Activated CD8-positive, alpha-beta memory T cell treated with anti-CD3 and anti-CD28 coated beads for 4 hours (primary cell): ENCODE data around the gene AP1M2.
"Not testable (repeated sequence)": the region's sequence is repeated elsewhere in the genome, so short reads cannot be mapped to it uniquely, and the experiment has no call there.

ENCODE experiments used
- DNase-seq, 2 donors: peaks; one replicate each; pipeline ENCODE4 v3.0.0-alpha.2; 2020; ENCODE audit warnings: low read depth in 2 of 2

AP1M2 gene

GRCh38 chr19:10601999-10602329, 14.9 kb upstream of the AP1M2 start:
- DNase-seq = no peak

- DNase-seq = no peak
Observed at GRCh38 chr19:10600149-10600548, 13.0 kb upstream of the AP1M2 start.

GRCh38 chr19:10593820-10594637, 6.9 kb upstream of the AP1M2 start:
- DNase-seq = no peak

- DNase-seq = no peak
Observed at GRCh38 chr19:10593148-10593547, 6.0 kb upstream of the AP1M2 start.

GRCh38 chr19:10587839-10588150, 683 bp upstream of the AP1M2 start:
- no peak for DNase-seq

- DNase-seq = no peak
Observed at GRCh38 chr19:10586396-10586795, 716 bp downstream of the AP1M2 start.

- DNase-seq = no peak
Observed at GRCh38 chr19:10583036-10583776, 3.9 kb downstream of the AP1M2 start.

- DNase-seq = no peak
Observed at GRCh38 chr19:10582091-10582490, 5.0 kb downstream of the AP1M2 start.

GRCh38 chr19:10580979-10581631, 6.0 kb downstream of the AP1M2 start:
- DNase-seq = peak; percentile 74 to 78

- DNase-seq = no peak
Observed at GRCh38 chr19:10577951-10578350, 9.2 kb downstream of the AP1M2 start.

- DNase-seq = no peak
Observed at GRCh38 chr19:10575011-10575716, 11.9 kb downstream of the AP1M2 start.

- DNase-seq = no peak
Observed at GRCh38 chr19:10574462-10574861, 12.7 kb downstream of the AP1M2 start.

- DNase-seq = not testable (repeated sequence)
Observed at GRCh38 chr19:10573793-10574192, 13.3 kb downstream of the AP1M2 start.

- peak; percentile 99 for DNase-seq
Observed at GRCh38 chr19:10568826-10569651, 18.1 kb downstream of the AP1M2 start, which contains the start of gene CDKN2D. CDKN2D (minus strand) TSS chr19:10568979; CDS start chr19:10568653, 326 bp downstream.

- DNase-seq = no peak
Observed at GRCh38 chr19:10568062-10568825, 18.9 kb downstream of the AP1M2 start.

GRCh38 chr19:10567656-10568055, 19.5 kb downstream of the AP1M2 start:
- no peak for DNase-seq

- DNase-seq = peak in 1 of 2 donors; percentile 49
Observed at GRCh38 chr19:10566658-10567410, 20.3 kb downstream of the AP1M2 start.

- no peak for DNase-seq
Observed at GRCh38 chr19:10566408-10566657, 20.8 kb downstream of the AP1M2 start.

GRCh38 chr19:10565567-10566407, 21.3 kb downstream of the AP1M2 start, which contains the start of gene KRI1:
KRI1 (minus strand) TSS chr19:10566010; CDS start chr19:10565999, 11 bp downstream.
- peak; percentile 98 for DNase-seq
